ENCODE results near the gene ITGAE.
A peak's percentile ranks its signal among the peaks of the same experiment; 100 is the strongest.

Gene ITGAE

DNA sequence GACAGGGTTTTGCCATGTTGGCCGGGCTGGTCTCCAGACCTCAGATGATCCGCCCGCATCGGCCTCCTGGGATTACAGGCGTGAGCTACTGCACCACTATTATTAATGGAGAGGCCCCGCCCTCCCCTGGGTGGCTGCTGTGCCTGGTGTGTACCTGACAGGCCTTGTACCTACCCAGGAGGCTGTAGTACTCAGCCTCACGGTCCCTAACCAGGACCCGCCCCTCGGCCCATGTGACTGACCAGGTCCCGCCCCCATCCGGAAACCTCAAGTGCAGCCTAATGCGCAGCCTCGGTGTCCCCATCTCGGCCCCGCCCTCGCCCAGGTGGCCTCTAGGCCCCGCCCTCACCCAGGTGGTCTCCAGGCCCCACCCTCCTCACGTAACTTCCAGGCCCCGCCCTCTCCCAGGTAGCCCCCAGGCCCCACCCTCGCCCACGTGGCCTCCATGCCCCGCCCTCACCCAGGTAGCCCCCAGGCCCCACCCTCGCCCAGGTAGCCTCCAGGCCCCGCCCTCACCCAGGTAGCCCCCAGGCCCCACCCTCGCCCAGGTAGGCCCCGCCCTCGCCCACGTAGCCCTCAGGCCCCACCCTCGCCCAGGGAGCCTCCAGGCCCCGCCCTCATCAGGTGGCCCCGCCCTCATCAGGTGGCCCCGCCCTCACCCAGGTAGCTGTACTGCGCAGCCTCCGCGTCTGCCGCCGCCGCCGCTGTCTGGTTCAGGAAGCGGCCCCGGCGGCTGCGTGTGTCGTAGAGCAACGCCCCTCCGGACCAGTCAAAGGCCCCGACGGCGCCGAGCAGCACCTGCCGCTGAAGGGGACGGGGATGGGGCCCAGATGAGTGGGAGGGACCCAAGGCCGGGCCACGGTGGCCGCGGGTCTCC is 46.3 kb downstream of the ITGAE start:
- peak; percentile 69 for DNase-seq (ENCODE audit: low spot score)
- TF ChIP-seq, protein P1, sequence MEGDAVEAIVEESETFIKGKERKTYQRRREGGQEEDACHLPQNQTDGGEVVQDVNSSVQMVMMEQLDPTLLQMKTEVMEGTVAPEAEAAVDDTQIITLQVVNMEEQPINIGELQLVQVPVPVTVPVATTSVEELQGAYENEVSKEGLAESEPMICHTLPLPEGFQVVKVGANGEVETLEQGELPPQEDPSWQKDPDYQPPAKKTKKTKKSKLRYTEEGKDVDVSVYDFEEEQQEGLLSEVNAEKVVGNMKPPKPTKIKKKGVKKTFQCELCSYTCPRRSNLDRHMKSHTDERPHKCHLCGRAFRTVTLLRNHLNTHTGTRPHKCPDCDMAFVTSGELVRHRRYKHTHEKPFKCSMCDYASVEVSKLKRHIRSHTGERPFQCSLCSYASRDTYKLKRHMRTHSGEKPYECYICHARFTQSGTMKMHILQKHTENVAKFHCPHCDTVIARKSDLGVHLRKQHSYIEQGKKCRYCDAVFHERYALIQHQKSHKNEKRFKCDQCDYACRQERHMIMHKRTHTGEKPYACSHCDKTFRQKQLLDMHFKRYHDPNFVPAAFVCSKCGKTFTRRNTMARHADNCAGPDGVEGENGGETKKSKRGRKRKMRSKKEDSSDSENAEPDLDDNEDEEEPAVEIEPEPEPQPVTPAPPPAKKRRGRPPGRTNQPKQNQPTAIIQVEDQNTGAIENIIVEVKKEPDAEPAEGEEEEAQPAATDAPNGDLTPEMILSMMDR (IDR thresholded peaks at IDR 0.05; ENCODE audit: extremely low read depth, missing control alignments), result no peak

DNA sequence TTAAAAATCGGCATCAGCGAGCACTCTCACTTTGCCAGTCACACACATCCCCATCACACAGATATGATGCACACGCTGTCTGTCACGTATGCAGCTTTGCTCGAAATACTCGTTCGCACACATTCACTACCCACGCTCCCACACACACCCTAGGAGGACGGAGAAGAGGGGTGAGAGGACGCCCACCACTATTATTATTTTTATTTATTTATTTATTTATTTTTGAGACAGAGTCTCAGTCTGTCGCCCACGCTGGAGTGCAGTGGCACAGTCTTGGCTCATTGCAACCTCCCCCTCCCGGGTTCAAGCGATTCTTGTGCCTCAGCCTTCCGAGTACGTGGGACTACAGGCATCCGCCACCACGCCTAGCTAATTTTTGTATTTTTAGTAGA is 46.9 kb downstream of the ITGAE start:
- TF ChIP-seq, protein P1 (IDR thresholded peaks at IDR 0.05; ENCODE audit: extremely low read depth, missing control alignments), result no peak
- DNase-seq (ENCODE audit: low spot score), result no peak

DNA sequence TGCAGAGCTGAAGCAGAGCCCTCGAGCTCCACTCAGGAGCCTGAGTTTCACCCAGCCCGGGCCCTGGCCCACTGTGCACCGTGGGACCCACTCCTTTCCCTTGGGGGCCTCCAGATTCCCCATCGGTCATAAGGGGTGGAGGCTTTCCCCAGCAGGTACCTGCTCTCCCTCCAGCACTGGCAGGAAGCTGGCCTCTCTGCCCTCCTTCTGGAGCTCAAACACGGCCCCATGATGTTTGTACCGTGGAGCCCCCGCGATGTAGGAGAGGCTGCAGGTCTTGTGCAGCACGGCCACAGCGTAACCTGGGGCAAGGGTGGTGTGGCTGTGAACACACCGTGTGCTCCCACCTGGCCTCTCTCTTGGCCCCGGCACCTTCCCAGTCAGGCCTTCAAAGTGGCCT is 47.4 kb downstream of the ITGAE start:
- no peak for DNase-seq (ENCODE audit: low spot score)

DNA sequence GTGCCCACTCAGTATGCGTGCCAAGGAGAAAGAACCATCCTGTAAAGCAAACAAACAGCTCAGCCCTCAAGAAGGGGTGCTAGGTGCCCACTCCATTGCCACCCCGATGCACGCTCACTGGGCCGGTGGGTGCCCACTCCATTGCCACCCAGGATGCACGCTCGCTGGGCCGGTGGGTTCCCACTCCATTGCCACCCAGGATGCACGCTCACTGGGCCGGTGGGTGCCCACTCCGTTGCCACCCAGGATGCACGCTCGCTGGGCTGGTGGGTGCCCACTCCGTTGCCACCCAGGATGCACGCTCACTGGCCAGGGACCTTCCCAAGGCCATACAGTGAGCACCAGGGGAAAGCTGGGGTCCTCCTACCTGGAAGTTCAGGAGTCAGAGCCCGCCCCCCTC is 49.2 kb downstream of the ITGAE start:
- TF ChIP-seq, protein P1 (IDR thresholded peaks at IDR 0.05; ENCODE audit: extremely low read depth, missing control alignments), result no peak
- no peak for DNase-seq (ENCODE audit: low spot score)

More for the DNA sequence above, 47.4 kb downstream of the ITGAE start:
- TF ChIP-seq, protein P1 (IDR thresholded peaks at IDR 0.05; ENCODE audit: extremely low read depth, missing control alignments), result no peak

DNA sequence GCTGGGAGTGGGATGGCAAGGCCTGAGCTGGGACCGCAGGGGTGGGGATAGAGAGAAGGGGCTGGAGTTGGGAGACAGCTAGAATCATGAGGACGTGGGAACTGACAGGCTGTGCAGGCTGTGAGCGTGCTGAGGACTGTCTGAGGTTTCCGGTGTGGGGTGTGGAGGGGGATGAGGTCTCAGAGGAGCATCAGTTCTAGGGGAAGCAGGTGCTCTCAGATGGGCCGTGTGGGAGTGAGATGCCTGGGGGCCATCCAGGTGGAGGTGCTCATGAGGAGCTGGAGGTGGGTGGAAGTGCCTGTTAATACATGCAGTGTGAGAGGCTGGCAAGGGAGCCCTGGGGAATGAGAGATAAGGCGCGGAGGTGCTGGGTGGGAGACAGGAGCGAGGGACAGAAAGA is 50.1 kb downstream of the ITGAE start:
- TF ChIP-seq, protein P1 (IDR thresholded peaks at IDR 0.05; ENCODE audit: extremely low read depth, missing control alignments), result no peak
- peak; percentile 62 for DNase-seq (ENCODE audit: low spot score)

DNA sequence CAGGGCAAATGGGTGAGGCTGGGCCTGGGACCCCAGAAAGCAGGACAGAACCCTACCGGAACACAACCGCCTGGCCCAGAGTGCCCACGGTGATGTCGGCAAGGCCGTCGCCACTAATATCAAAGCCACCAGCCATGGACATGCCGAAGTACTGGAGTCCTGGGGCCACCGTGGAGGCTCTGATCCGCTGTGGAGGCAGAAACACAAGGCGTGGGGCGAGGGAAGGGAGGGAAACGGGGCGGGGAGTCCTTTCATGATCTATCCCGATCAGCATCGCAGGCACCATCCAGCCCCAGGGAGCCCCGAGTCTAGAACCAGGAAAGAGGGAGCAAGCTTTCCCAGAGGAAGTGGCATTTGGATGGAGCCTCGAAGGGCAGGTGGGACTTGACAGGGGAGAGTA is 50.7 kb downstream of the ITGAE start:
- TF ChIP-seq, protein P1 (IDR thresholded peaks at IDR 0.05; ENCODE audit: extremely low read depth, missing control alignments), result no peak
- no peak for DNase-seq (ENCODE audit: low spot score)

DNA sequence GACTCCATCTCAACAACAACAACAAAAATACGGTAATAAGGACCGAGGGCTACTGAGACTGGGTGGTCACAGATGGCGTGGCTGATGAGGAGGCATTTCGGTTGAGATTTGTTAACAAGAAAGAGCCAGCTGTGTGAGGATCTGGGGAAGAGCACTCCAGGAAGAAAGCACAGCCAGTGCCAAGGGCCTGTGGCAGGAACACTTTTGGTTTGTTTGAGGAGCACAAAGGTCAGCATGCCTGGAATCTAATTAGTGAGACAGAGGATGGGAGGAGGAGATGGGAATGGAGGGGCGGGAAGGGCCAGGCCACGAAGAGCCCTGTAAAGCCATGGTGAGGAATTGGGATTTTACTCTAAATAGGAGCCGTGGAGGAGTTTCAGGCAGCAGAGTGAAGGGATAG is 52.4 kb downstream of the ITGAE start:
- TF ChIP-seq, protein P1 (IDR thresholded peaks at IDR 0.05; ENCODE audit: extremely low read depth, missing control alignments), result no peak
- DNase-seq (ENCODE audit: low spot score), result no peak

Data from GM20000 (cell line).